GM12892 (cell line): ENCODE results near the gene KLHL18.
"Not testable (repeated sequence)": the region's sequence is repeated elsewhere in the genome, so short reads cannot be mapped to it uniquely, and the experiment has no call there.

Source experiments
- DNase-seq: peaks from one replicate; pipeline ENCODE4 v3.0.0; 2011; ENCODE audit not compliant: insufficient read length
- FAIRE-seq: peaks from 2 replicates; lab custom pipeline; 2011; peaks lifted over from hg19 to GRCh38; lab: Jason Lieb, UNC
- POLR2A ChIP-seq: IDR thresholded peaks from 2 replicates; pipeline ENCODE4 v1.6.1; 2011; ENCODE audit warnings: low read depth, low read length, control low read depth
- POLR2AphosphoS5 ChIP-seq: IDR thresholded peaks from 2 replicates; pipeline ENCODE4 v1.6.1; 2011; ENCODE audit warnings: low read depth, low read length, control low read depth
- TAF1 ChIP-seq: IDR thresholded peaks from 2 replicates; pipeline ENCODE4 v1.6.1; 2011; ENCODE audit warnings: low read depth, mild to moderate bottlenecking, control low read depth, low read length, borderline replicate concordance

Gene KLHL18

GRCh38 chr3:47299381-47300318 lies 16.9 kb downstream of the KLHL18 start:
- FAIRE-seq (no peak), DNase-seq (no peak)
- TF ChIP-seq POLR2A (no peak), POLR2AphosphoS5 (no peak), TAF1 (no peak)

DNA sequence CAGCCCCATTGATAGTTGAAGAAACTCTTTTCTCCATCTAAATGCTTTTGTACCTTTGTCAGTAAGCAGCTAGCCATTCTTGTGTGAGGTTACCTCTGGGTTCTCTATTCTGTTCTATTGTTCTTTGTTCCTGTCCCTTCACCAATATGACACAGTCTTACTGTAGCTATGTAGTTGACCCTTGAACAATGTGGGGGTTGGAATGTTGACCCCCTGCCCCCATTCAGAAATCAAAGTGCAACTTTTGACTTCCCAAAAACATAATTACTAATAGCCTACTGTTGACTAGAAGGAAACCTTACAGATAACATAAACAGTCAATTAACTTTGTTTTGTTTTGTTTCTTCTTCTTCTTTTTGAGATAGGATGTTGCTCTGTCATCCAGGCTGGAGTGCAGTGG lies 18.7 kb downstream of the KLHL18 start:
- FAIRE-seq, result no peak
- no peak for DNase-seq
- TF ChIP-seq POLR2A (no peak), POLR2AphosphoS5 (no peak)

GRCh38 chr3:47306022-47306421 lies 23.3 kb downstream of the KLHL18 start:
- no peak for DNase-seq
- no peak for FAIRE-seq
- no peak for TF ChIP-seq POLR2A
- TF ChIP-seq POLR2AphosphoS5, result no peak
- TF ChIP-seq TAF1, result no peak

- DNase-seq, FAIRE-seq: not testable (repeated sequence)
Observed at GRCh38 chr3:47309231-47309630, 26.5 kb downstream of the KLHL18 start.

GRCh38 chr3:47310391-47310790 lies 27.6 kb downstream of the KLHL18 start:
- DNase-seq, result no peak
- no peak for TF ChIP-seq POLR2A
- TF ChIP-seq TAF1, result no peak
- TF ChIP-seq POLR2AphosphoS5, result no peak
- no peak for FAIRE-seq

- no peak for TF ChIP-seq POLR2AphosphoS5
- TF ChIP-seq POLR2A, result no peak
- TF ChIP-seq TAF1, result no peak
- DNase-seq (no peak), FAIRE-seq (no peak)
Observed at GRCh38 chr3:47313341-47314055, 30.8 kb downstream of the KLHL18 start.

- DNase-seq (no peak), FAIRE-seq (no peak)
- TF ChIP-seq POLR2A (no peak), POLR2AphosphoS5 (no peak), TAF1 (no peak)
Observed at GRCh38 chr3:47314056-47314764, 31.5 kb downstream of the KLHL18 start.

- TF ChIP-seq POLR2AphosphoS5 (no peak), TAF1 (no peak), POLR2A (no peak)
- FAIRE-seq, result no peak
- no peak for DNase-seq
Observed at GRCh38 chr3:47315069-47315647, 32.4 kb downstream of the KLHL18 start.

DNA sequence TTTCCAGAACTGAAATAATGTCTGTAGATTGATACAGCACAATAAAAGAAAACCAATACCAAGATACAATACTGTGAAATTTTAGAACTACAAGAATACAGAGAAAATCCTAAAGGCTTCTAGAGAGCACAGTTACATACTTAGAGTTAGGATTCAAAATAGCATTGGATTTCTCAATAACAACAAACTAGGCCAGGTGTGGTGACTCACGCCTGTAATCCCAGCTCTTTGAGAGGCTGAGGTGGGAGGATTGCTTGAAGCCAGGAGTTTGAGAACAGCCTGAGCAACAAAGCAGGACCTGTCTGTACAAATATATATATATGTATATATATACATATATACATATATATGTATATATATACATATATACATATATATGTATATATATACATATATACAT lies 33.4 kb downstream of the KLHL18 start:
- not testable (repeated sequence) for FAIRE-seq, DNase-seq

- DNase-seq, result no peak
- no peak for FAIRE-seq
- TF ChIP-seq TAF1 (no peak), POLR2AphosphoS5 (no peak), POLR2A (no peak)
Observed at GRCh38 chr3:47318916-47319315, 36.2 kb downstream of the KLHL18 start.

DNA sequence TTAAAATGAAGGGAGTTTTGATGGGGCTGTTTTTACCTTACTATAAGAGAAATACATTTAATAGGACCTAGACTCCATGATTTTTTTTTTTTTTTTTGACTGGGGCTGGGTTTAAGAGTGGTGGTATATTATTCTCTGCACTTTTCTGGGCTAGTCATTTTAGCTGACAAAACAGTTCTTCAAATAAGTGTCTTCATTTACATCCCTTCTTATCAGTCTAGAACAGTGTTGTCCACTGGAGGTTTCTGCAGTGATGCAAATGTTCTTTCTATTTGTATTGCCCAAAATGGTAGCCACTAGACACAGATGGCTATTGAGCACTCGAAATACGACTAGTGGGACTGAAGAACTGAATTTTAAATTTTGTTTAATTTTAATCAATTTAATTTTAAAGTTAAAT lies 37.2 kb downstream of the KLHL18 start:
- FAIRE-seq, result no peak
- TF ChIP-seq POLR2A (no peak), POLR2AphosphoS5 (no peak), TAF1 (no peak)
- DNase-seq, result no peak
